GM13977 (cell line): Measurements from ENCODE around the gene CXorf66.

Experiments used
- DNase-seq: peaks from one replicate; pipeline ENCODE4 v3.0.0; 2012; ENCODE audit warnings: low spot score
- in situ Hi-C: fragments of 300-500 bp; cut with MboI; formaldehyde crosslinking; loops from one replicate; pipeline ENCODE4 v1.12.0; 2022; ENCODE audit warnings: low sequenced_read_pairs, low pct_unique_long_range_greater_than_20kb, mixed read lengths, inconsistent platforms; ENCODE audit not compliant: unreplicated experiment
- TF ChIP-seq, protein P1 (sequence below): IDR thresholded peaks from 2 replicates; pipeline ENCODE4 v1.5.1; 2012; ENCODE audit warnings: mild to moderate bottlenecking, control low read depth; ENCODE audit not compliant: insufficient read depth; ENCODE audit errors: extremely low read depth, missing control alignments

Gene CXorf66

GRCh38 chrX:139909712-139910111 lies 55.6 kb downstream of the CXorf66 start:
- in situ Hi-C loops, result no loop called here
- TF ChIP-seq, protein P1, sequence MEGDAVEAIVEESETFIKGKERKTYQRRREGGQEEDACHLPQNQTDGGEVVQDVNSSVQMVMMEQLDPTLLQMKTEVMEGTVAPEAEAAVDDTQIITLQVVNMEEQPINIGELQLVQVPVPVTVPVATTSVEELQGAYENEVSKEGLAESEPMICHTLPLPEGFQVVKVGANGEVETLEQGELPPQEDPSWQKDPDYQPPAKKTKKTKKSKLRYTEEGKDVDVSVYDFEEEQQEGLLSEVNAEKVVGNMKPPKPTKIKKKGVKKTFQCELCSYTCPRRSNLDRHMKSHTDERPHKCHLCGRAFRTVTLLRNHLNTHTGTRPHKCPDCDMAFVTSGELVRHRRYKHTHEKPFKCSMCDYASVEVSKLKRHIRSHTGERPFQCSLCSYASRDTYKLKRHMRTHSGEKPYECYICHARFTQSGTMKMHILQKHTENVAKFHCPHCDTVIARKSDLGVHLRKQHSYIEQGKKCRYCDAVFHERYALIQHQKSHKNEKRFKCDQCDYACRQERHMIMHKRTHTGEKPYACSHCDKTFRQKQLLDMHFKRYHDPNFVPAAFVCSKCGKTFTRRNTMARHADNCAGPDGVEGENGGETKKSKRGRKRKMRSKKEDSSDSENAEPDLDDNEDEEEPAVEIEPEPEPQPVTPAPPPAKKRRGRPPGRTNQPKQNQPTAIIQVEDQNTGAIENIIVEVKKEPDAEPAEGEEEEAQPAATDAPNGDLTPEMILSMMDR, result no peak
- no peak for DNase-seq

GRCh38 chrX:139907078-139907477 lies 58.2 kb downstream of the CXorf66 start:
- DNase-seq, result no peak
- TF ChIP-seq, protein P1, result no peak
- in situ Hi-C loops, result no loop called here

DNA sequence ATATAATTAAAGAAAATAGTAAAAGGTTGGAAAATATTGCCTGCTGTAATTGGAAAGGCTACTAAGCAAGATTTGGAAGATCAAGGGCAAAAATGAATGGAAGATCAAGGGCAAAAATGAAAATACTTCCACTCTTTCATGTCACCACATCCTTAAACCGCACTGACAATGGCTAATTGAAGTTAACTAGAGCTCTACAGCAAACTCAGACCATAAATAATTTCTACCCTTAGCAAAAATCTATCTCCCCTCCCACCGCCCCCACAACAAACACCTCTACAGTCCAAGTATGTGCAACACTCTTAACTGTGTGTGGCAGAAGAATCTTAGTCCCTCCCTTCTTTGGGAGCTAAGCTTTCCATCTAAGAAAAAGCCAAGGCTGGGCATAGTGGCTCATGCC lies 59.6 kb downstream of the CXorf66 start:
- DNase-seq, result no peak
- in situ Hi-C loops, result no loop called here

More for the DNA sequence above, 59.6 kb downstream of the CXorf66 start:
- TF ChIP-seq, protein P1, result no peak
